GM19372 (cell line): ENCODE results near the gene IL4.
"Not testable (repeated sequence)": the region's sequence is repeated elsewhere in the genome, so short reads cannot be mapped to it uniquely, and the experiment has no call there.

Source experiments
- ATAC-seq: cut with Tn5 transposase; IDR thresholded peaks from one replicate; pipeline ENCODE4 v1.9.1; 2021; ENCODE audit warnings: mild to moderate bottlenecking, low read depth, moderate library complexity; ENCODE audit not compliant: unreplicated experiment

The IL4 gene

GRCh38 chr5:132673939-132674630 is at the start of gene IL4:
Gene IL4, plus strand, starts transcription at chr5:132673989. Its CDS starts 62 bp downstream, at chr5:132674051.
- no peak for ATAC-seq

GRCh38 chr5:132627470-132627869 is 46.3 kb upstream of the IL4 start:
- ATAC-seq: no peak

- ATAC-seq: no peak
These were observed 45.0 kb upstream of the IL4 start for GRCh38 chr5:132628814-132629213.

GRCh38 chr5:132629230-132629944 is 44.4 kb upstream of the IL4 start:
- no peak for ATAC-seq

GRCh38 chr5:132633587-132633986 is 40.2 kb upstream of the IL4 start:
- not testable (repeated sequence) for ATAC-seq

- no peak for ATAC-seq
These were observed 37.9 kb upstream of the IL4 start for GRCh38 chr5:132635873-132636272.

GRCh38 chr5:132637241-132637640 is 36.5 kb upstream of the IL4 start:
- no peak for ATAC-seq

- peak; percentile 59 for ATAC-seq
These were observed 34.1 kb upstream of the IL4 start for GRCh38 chr5:132639706-132640130.

GRCh38 chr5:132640613-132641012 is 33.2 kb upstream of the IL4 start:
- no peak for ATAC-seq

GRCh38 chr5:132641241-132641723 is 32.5 kb upstream of the IL4 start:
- no peak for ATAC-seq

GRCh38 chr5:132641841-132642240 is 31.9 kb upstream of the IL4 start:
- ATAC-seq: no peak

- ATAC-seq: no peak
These were observed 29.6 kb upstream of the IL4 start for GRCh38 chr5:132644177-132644576.

GRCh38 chr5:132646583-132647266 is 27.1 kb upstream of the IL4 start:
- no peak for ATAC-seq

GRCh38 chr5:132647473-132647872 is 26.3 kb upstream of the IL4 start:
- ATAC-seq: no peak

GRCh38 chr5:132648355-132648754 is 25.4 kb upstream of the IL4 start:
- ATAC-seq: no peak

- ATAC-seq: no peak
These were observed 21.8 kb upstream of the IL4 start for GRCh38 chr5:132651838-132652469.

- ATAC-seq: no peak
These were observed 20.1 kb upstream of the IL4 start for GRCh38 chr5:132653716-132654115.

GRCh38 chr5:132655821-132656773 is 17.7 kb upstream of the IL4 start:
- no peak for ATAC-seq

- no peak for ATAC-seq
These were observed 16.9 kb upstream of the IL4 start for GRCh38 chr5:132656774-132657355.
